HG03135 (cell line): ENCODE results near the gene MMP3.

Experiments used
- ATAC-seq: cut with Tn5 transposase; IDR thresholded peaks from one replicate; pipeline ENCODE4 v1.9.1; 2021; ENCODE audit warnings: mild to moderate bottlenecking, moderate library complexity; ENCODE audit not compliant: unreplicated experiment

MMP3 gene

DNA sequence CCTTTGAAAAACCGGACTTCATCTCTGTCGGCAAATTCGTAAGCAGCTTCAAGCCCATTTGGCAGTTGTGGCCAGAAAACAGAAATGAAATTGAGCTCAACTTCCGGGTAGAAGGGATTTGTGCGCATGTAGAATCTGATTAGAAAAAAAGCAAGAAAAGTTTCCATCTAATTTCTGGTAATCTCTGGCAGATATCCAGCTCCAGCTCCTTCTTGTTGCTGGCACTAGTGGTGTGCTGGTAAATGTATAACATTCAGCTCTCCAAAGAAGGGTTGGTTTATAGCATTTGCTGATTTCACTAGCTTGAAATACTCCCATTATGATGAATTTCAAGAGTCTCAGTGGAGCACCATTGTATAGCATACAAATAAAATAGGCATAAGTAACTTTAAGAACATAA lies 50.8 kb downstream of the MMP3 start:
- no peak for ATAC-seq

DNA sequence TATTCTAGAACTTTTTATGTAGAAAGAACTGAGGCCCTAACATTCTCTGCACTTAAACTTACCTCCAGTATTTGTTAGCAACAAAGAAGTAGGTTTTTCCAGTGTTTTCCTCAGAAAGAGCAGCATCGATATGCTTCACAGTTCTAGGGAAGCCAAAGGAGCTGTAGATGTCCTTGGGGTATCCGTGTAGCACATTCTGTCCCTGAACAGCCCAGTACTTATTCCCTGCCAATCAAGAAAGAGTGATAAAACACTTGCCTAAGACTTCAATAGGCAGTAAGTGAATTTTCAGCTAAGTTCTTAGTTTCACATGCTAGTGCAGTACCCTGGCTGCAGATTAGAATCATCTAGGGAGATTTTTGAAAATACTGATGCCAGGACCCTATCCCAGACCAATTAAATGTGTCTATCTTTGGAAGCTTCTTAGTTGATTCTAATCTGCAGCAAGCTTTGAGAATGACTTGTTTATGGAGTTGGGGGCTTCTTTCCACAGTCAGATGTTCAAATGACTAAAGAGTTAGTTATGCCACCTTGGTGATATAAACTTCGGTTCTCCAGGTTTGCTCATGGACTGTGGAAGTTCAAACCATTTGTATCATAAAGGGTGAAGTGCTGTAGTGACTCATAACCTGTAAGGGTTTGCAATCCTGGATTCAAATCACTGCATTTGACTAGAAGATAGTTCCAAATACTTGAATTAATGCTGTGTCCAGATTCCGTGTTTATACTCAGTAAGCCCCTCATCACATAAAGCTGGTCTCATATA lies 52.0 kb downstream of the MMP3 start:
- ATAC-seq, result no peak

DNA sequence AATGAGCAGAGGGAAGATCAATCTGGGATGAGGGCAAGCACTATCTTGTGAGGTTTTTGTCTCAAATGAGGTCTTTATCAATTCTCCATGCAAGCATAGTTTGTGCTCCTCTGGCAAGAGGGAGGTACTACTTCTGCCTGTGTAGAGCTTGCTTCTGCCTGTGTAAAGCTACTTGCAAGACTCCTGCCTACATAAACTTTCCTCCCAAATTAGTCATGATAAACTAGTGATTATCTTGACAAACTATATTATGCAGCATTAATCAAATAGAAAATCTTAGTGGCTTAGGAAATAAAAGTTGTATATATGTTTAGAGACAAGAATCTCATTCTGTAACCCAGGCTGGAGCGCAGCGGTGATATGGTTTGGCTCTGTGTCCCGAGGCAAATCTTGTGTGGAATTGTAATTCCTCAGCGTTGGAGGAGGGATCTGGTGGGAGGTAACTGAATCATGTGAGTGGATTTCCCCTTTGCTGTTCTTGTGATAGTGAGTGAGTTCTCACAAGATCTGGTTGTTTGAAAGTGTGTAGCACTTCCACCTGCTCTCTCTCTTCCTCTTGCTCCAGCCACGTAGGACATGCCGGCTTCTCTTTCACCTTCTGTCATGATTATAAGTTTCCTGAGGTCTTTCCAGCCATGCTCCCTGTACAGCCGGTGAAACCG lies 54.9 kb downstream of the MMP3 start:
- ATAC-seq, result no peak
